ENCODE results near the gene COQ10A. TPM values are rescaled to one million over a fixed set of nuclear protein-coding genes. Genes with fewer than 3 reads are reported as not detected.

COQ10A gene
- total RNA-seq, 1 experiment from 2014 or later = 26.1 TPM

- Mint-ChIP-seq H3K4me1 (no peaks in the 10 kb centered on the region), H3K9me3 (no peaks in the 10 kb centered on the region; a peak in 1 of 5 replicates), H3K4me3 (no peak overlapping the region), H3K36me3 (ENCODE audit: insufficient read depth in 1 of 3, low read depth in 3 of 3) (peaks cover 50 to 87% (median 80%) of the 10 kb centered on the region in 3 experiments; a peak in 6 of 7 replicates), H3K27ac (no peak overlapping the region), H3K27me3 (ENCODE audit: low read depth) (no peaks in the 10 kb centered on the region)
- Histone ChIP-seq H3K4me1 (ENCODE audit: insufficient read depth, low read length) (no peaks in the 10 kb centered on the region), H4K20me1 (ENCODE audit: control insufficient read depth, insufficient read depth, insufficient read length) (peaks cover 2% of the 10 kb centered on the region), H2BK15ac (ENCODE audit: low read depth, low read length) (no peak overlapping the region), H3K9ac (ENCODE audit: extremely low read depth, insufficient read length, low read length) (no peak overlapping the region), H3K23ac (ENCODE audit: insufficient read length, low read depth, low read length) (no peak overlapping the region), H2BK5ac (ENCODE audit: insufficient read length, low read length) (no peak overlapping the region), H2BK12ac (ENCODE audit: insufficient read length, low read depth, low read length) (no peak overlapping the region), H3K9me3 (ENCODE audit: control insufficient read depth, low read depth, low read length) (no peaks in the 10 kb centered on the region), H3K27ac (ENCODE audit: insufficient read length, low read depth, low read length) (no peak overlapping the region), H3K4ac (ENCODE audit: low read depth, low read length) (no peak overlapping the region), H3K27me3 (ENCODE audit: insufficient read depth, low read length) (no peaks in the 10 kb centered on the region), H2AFZ (ENCODE audit: low read length) (no peak overlapping the region), H2AK5ac (ENCODE audit: insufficient read length, low read length) (no peak overlapping the region), H3T11ph (ENCODE audit: low read length) (no peak overlapping the region), H3K79me2 (ENCODE audit: insufficient read depth, low read length) (no peaks in the 10 kb centered on the region), H4K8ac (replicated peaks; ENCODE audit: insufficient read length, low read depth, low read length) (no peak overlapping the region), H3K4me2 (ENCODE audit: insufficient read depth, insufficient read length, low read length) (no peak overlapping the region), H3K23me2 (ENCODE audit: insufficient read length, low read depth, low read length, poor library complexity, severe bottlenecking) (no peaks in the 10 kb centered on the region), H2BK20ac (ENCODE audit: low read depth, low read length, poor library complexity, severe bottlenecking) (no peak overlapping the region), H3K79me1 (ENCODE audit: insufficient read depth, low read depth, low read length, poor library complexity, severe bottlenecking) (no peaks in the 10 kb centered on the region), H3K56ac (ENCODE audit: insufficient read length, low read depth, low read length) (no peak overlapping the region), H3K18ac (ENCODE audit: insufficient read length, low read depth, low read length) (no peak overlapping the region), H4K5ac (ENCODE audit: insufficient read length, low read depth, low read length) (no peak overlapping the region), H3K14ac (ENCODE audit: insufficient read depth, low read length) (no peak overlapping the region), H4K91ac (ENCODE audit: insufficient read length, low read depth, low read length) (no peak overlapping the region), H2BK120ac (ENCODE audit: low read depth, low read length, poor library complexity, severe bottlenecking) (no peak overlapping the region)
- no CpG with 5 or more reads among the region's 16 CpGs for WGBS (ENCODE audit: extremely low coverage, insufficient read length, low lambda C conversion rate)
- TF ChIP-seq CTCF (conservative IDR thresholded peaks at IDR 0.05) = no peak
- DNase-seq = peak; percentile 27
These were observed 18.8 kb upstream of the COQ10A start for GRCh38 chr12:56247923-56248322.
